K562 (cell line): ENCODE results near the gene PTPN14. TPM values are rescaled to one million over a fixed set of nuclear protein-coding genes. Genes with fewer than 3 reads are reported as not detected.

ENCODE experiments used
- ATAC-seq: fragments of 200-7000 bp; cut with Tn5 transposase; 3 replicates; pipeline ENCODE4 v1.9.1; 2020; ENCODE audit warnings: moderate library complexity
- BruUV-seq: library from RNA; stranded (reverse); fragments of 400-500 nt; replicated peaks from 2 replicates; lab custom pipeline; 2021; lab: Mats Ljungman, UMichigan
- CTCF ChIA-PET: fragments of 300-600 bp; formaldehyde crosslinking; extraction: SDS; loops from one replicate; lab custom pipeline; 2021; ENCODE audit warnings: low intra/inter-chr PET ratio; lab: Yijun Ruan, JAX
- POLR2A ChIA-PET: fragments of 300-600, 350-650 bp; sonication (Branson Sonifier 250); formaldehyde crosslinking; extraction: SDS; loops from one replicate; lab custom pipeline; 2021; ENCODE audit warnings: antibody characterized with exemption, inconsistent platforms; lab: Yijun Ruan, JAX
- DNase-seq, 4 experiments: peaks; one replicate each; pipeline versions ENCODE4 v3.0.0 to v3.0.0-alpha.2; 2011 to 2018; ENCODE audit warnings: low spot score in 3 of 4, mixed read lengths in 3 of 4; ENCODE audit errors: extremely low read depth in 1 of 4
- FAIRE-seq: peaks from 2 replicates; lab custom pipeline; 2011; peaks lifted over from hg19 to GRCh38; lab: Jason Lieb, UNC
- H2AFZ ChIP-seq: 2 replicates; pipeline ENCODE4 v1.6.0; 2011; ENCODE audit warnings: low read depth, low read length, control low read depth, inconsistent platforms
- H3K27ac ChIP-seq: fragments of 200-600 bp; 3 replicates; pipeline ENCODE4 v1.8.0; 2011; ENCODE audit warnings: low read depth, mild to moderate bottlenecking, control low read depth, inconsistent platforms, low read length, moderate library complexity, mixed read lengths; ENCODE audit errors: extremely low read depth
- H3K27me3 ChIP-seq, 2 experiments: fragments of 300-600 bp in 1 of 2; 2 replicates in 1 of 2; 3 replicates in 1 of 2; pipeline versions ENCODE4 v1.6.0 to v1.8.0; 2011; ENCODE audit warnings: inconsistent platforms in 2 of 2, low read length in 2 of 2, mild to moderate bottlenecking in 1 of 2, mixed read lengths in 1 of 2, moderate library complexity in 1 of 2; ENCODE audit not compliant: control insufficient read depth in 2 of 2, insufficient read depth in 2 of 2
- H3K36me3 ChIP-seq: fragments of 300-600 bp; 3 replicates; pipeline ENCODE4 v1.8.0; 2011; ENCODE audit warnings: mild to moderate bottlenecking, low read length, inconsistent platforms; ENCODE audit not compliant: control insufficient read depth, insufficient read depth
- H3K4me1 ChIP-seq, 2 experiments: fragments of 200-600 bp in 1 of 2; replicated peaks in 1 of 2; 2 replicates in 1 of 2; 3 replicates in 1 of 2; pipeline versions ENCODE4 v1.5.1 to v1.8.0; 2011; ENCODE audit warnings: inconsistent platforms in 2 of 2, low read length in 2 of 2, mild to moderate bottlenecking in 1 of 2, mixed read lengths in 1 of 2, moderate library complexity in 1 of 2; ENCODE audit not compliant: control insufficient read depth in 2 of 2, insufficient read depth in 2 of 2
- H3K4me2 ChIP-seq: 2 replicates; pipeline ENCODE4 v1.6.1; 2011; ENCODE audit warnings: low read length, control low read depth, inconsistent platforms, mixed read lengths; ENCODE audit not compliant: insufficient read depth
- H3K4me3 ChIP-seq: fragments of 200-600 bp; sonication (generic), shearing (Covaris generic); 2 replicates; pipeline ENCODE4 v1.5.1; 2016; ENCODE audit warnings: control low read depth, inconsistent platforms
- H3K79me2 ChIP-seq: fragments of 200-600 bp; 3 replicates; pipeline ENCODE4 v1.8.0; 2011; ENCODE audit warnings: low read length, inconsistent platforms; ENCODE audit not compliant: control insufficient read depth, insufficient read depth
- H3K9ac ChIP-seq, 2 experiments: 2 replicates each; pipeline versions ENCODE4 v1.6.0 to v1.6.1; 2011; ENCODE audit warnings: low read depth in 2 of 2, low read length in 2 of 2, control low read depth in 1 of 2, inconsistent platforms in 1 of 2, mild to moderate bottlenecking in 1 of 2, mixed read lengths in 1 of 2; ENCODE audit not compliant: insufficient read depth in 1 of 2
- H3K9me1 ChIP-seq: one replicate; pipeline ENCODE4 v1.6.0; 2011; ENCODE audit warnings: inconsistent platforms, mild to moderate bottlenecking, low read length, moderate library complexity; ENCODE audit not compliant: control insufficient read depth, insufficient read depth
- H3K9me3 ChIP-seq: replicated peaks from 2 replicates; pipeline ENCODE4 v1.5.1; 2011; ENCODE audit warnings: low read depth, low read length, inconsistent platforms; ENCODE audit not compliant: control insufficient read depth, insufficient read depth
- H4K20me1 ChIP-seq: replicated peaks from 2 replicates; pipeline ENCODE4 v1.6.1; 2011; ENCODE audit warnings: low read length, inconsistent platforms, mixed read lengths; ENCODE audit not compliant: control insufficient read depth, insufficient read depth
- CAMTA2 ChIP-seq: fragments of 250-450 bp; sonication (Bioruptor Pico); conservative IDR thresholded peaks from 2 replicates; pipeline ENCODE4 v1.5.1; 2022
- ERF ChIP-seq: fragments of 450-650 bp; formaldehyde crosslinking; IDR thresholded peaks from 2 replicates; pipeline ENCODE4 v1.4.0; 2020; ENCODE audit warnings: mild to moderate bottlenecking, mixed read lengths
- HBP1 ChIP-seq: fragments of 450-650 bp; formaldehyde crosslinking; IDR thresholded peaks from 2 replicates; pipeline ENCODE4 v1.4.0; 2022; ENCODE audit warnings: missing genetic modification characterization
- NUFIP1 ChIP-seq: fragments of 450-650 bp; IDR thresholded peaks from 2 replicates; pipeline ENCODE4 v1.6.1; 2018; ENCODE audit not compliant: partially characterized antibody
- WGBS: fragments of 100-300 bp; shearing (Covaris generic); methylation state at CpG from one replicate; pipeline ENCODE4 v1.1.6; 2016; ENCODE audit warnings: low coverage, mixed read lengths; ENCODE audit not compliant: insufficient coverage; ENCODE audit errors: missing lambda C conversion rate; 5-methylcytosine and 5-hydroxymethylcytosine counted together
- in situ Hi-C: fragments of 300-500 bp; cut with MboI; formaldehyde crosslinking; loops from 4 replicates; pipeline ENCODE4 v1.15.0; 2018; ENCODE audit warnings: inconsistent platforms, mixed read lengths
- intact Hi-C: fragments of 100-400 bp; cut with micrococcal nuclease; formaldehyde crosslinking; loops from 2 replicates; pipeline ENCODE4 v1.14.2; 2022
- polyA plus RNA-seq, 8 experiments: library from polyadenylated mRNA; depleted of rRNA in 4 of 8; stranded (reverse) in 5 of 8; unstranded in 3 of 8; fragments of >200 nt; fragmentation: Nextera tagmentation in 2 of 8; fragmentation: Illumina TruSeq in 1 of 8; extraction: Ambion mirVana in 2 of 8; extraction: Trizol in 1 of 8; gene quantifications; 2 replicates each; pipeline versions ENCODE4 v1.2.1 to v1.2.3, GENCODE V29; 2011 to 2014; ENCODE audit warnings: inconsistent platforms in 1 of 8, missing spikeins in 1 of 8
- total RNA-seq, 7 experiments: library from RNA; depleted of rRNA in 6 of 7; stranded (reverse); fragments of >200 nt in 6 of 7; fragmentation: Illumina TruSeq in 2 of 7; extraction: Trizol in 2 of 7; gene quantifications; 2 replicates each; pipeline versions ENCODE4 v1.2.1 to v1.2.3, GENCODE V29; 2011 to 2021; ENCODE audit warnings: low replicate concordance in 1 of 7

Gene PTPN14
- total and polyA plus RNA-seq, 9 of the 15 experiments (the other 6 are each of a cell fraction or from before 2014, with no cell fraction given) = 0.01 to 0.29 (median 0.04) TPM; not detected in 6

- no peaks in the 10 kb centered on the region for H3K79me2 ChIP-seq
Measured at GRCh38 chr1:214369364-214369763, 182.0 kb downstream of the PTPN14 start.

More at GRCh38 chr1:214369364-214369763, 182.0 kb downstream of the PTPN14 start:
- CTCF ChIA-PET = no interaction called here
- no peak overlapping the region for H3K9ac ChIP-seq
- peaks cover 34 to 49% of the 10 kb centered on the region in 2 experiments for H3K27me3 ChIP-seq
- intact Hi-C loops = no loop called here
- in situ Hi-C loops = no loop called here
- no peaks in the 10 kb centered on the region for H3K9me3 ChIP-seq
- TF ChIP-seq NUFIP1 = no peak
- TF ChIP-seq HBP1 = no peak
- no peak for TF ChIP-seq CAMTA2 (CRISPR knock-in tag)
- TF ChIP-seq ERF (CRISPR knock-in tag) = no peak
- ATAC-seq (no peak), FAIRE-seq (no peak), DNase-seq (no peak)
- H2AFZ ChIP-seq = no peak overlapping the region
- H4K20me1 ChIP-seq = no peaks in the 10 kb centered on the region
- H3K4me2 ChIP-seq = no peak overlapping the region
- H3K36me3 ChIP-seq = no peaks in the 10 kb centered on the region
- no peak overlapping the region for H3K27ac ChIP-seq
- no peak overlapping the region for H3K4me3 ChIP-seq
- H3K4me1 ChIP-seq = no peaks in the 10 kb centered on the region; a peak in 1 of 5 replicates
- under 1% methylated on average over 8 of the region's 8 CpGs for WGBS
- POLR2A ChIA-PET = interaction anchor here (0.6 to 1.1 kb wide), 4 partner anchors 9 to 102 kb away, joined by 3 to 4 read pairs (median 4); no protein-coding TSS in a partner anchor
- no peaks in the 10 kb centered on the region for H3K9me1 ChIP-seq
- BruUV-seq = no TSS peak
